ENCODE data around the gene MRO. TPM values are rescaled to one million over a fixed set of nuclear protein-coding genes. Genes with fewer than 3 reads are reported as not detected.

Gene MRO
- total RNA-seq, 2 donors from 2014 or later = 0.25 TPM; not detected in 1

GRCh38 chr18:50751490-50751889, 68.3 kb downstream of the MRO start:
- intact Hi-C loops (cut with DNase I, micrococcal nuclease) = no loop called here
- DNase-seq = no peak

GRCh38 chr18:50750546-50750945, 69.3 kb downstream of the MRO start:
- intact Hi-C loops (cut with DNase I, micrococcal nuclease) = no loop called here
- no peak for ATAC-seq
- DNase-seq = no peak

More at GRCh38 chr18:50751490-50751889, 68.3 kb downstream of the MRO start:
- no peak for ATAC-seq

- ATAC-seq (no peak), DNase-seq (no peak)
- intact Hi-C loops (cut with DNase I, micrococcal nuclease) = no loop called here
Measured at GRCh38 chr18:50749945-50750344, 69.9 kb downstream of the MRO start.

- ATAC-seq = no peak
- intact Hi-C loops (cut with DNase I, micrococcal nuclease) = no loop called here
- no peak for DNase-seq
Measured at GRCh38 chr18:50749421-50749820, 70.4 kb downstream of the MRO start.

- ATAC-seq (peak; percentile 95), DNase-seq (peak in 1 of 2 donors; percentile 24)
- intact Hi-C loops (cut with DNase I, micrococcal nuclease) = no loop called here
Measured at GRCh38 chr18:50748243-50749229, 71.3 kb downstream of the MRO start.

GRCh38 chr18:50747849-50748242, 72.0 kb downstream of the MRO start:
- no peak for DNase-seq
- no peak for ATAC-seq
- intact Hi-C loops (cut with DNase I, micrococcal nuclease) = no loop called here

- intact Hi-C loops (cut with DNase I, micrococcal nuclease) = no loop called here
- ATAC-seq (no peak), DNase-seq (no peak)
Measured at GRCh38 chr18:50745945-50746344, 73.9 kb downstream of the MRO start.

Other genes with a start within 250 kb of the MRO start
- gene ME2, start 59.1 kb upstream of the MRO start, total RNA-seq = 10 to 100 TPM; 56.1 to 78.3 TPM
- 1 to 10 TPM; 8.6 to 9.4 TPM for gene ELAC1, start 148.0 kb upstream of the MRO start, total RNA-seq
- 100 to 1,000 TPM in 1 of 2 donors, 10 to 100 TPM in 1; 76.1 to 100 TPM for gene SMAD4, start 210.2 kb upstream of the MRO start, total RNA-seq

All from left colon (tissue), 2 donors.